ENCODE measurements around the gene YPEL3. TPM values are rescaled to one million over a fixed set of nuclear protein-coding genes. Genes with fewer than 3 reads are reported as not detected.
A peak's percentile ranks its signal among the peaks of the same experiment; 100 is the strongest.
"Not testable (repeated sequence)": the region's sequence is repeated elsewhere in the genome, so short reads cannot be mapped to it uniquely, and the experiment has no call there.

Gene YPEL3
- total RNA-seq, 1 donor from 2014 or later, result 12.9 TPM

GRCh38 chr16:30117768-30118167 is 21.8 kb upstream of the YPEL3 start:
- no peak for DNase-seq (ENCODE audit: low read depth)

- DNase-seq (ENCODE audit: low read depth), result no peak
Measured at GRCh38 chr16:30116291-30117207, 20.5 kb upstream of the YPEL3 start.

- no peak for DNase-seq (ENCODE audit: low read depth)
Measured at GRCh38 chr16:30115238-30115637, 19.2 kb upstream of the YPEL3 start.

GRCh38 chr16:30114833-30115232 is 18.8 kb upstream of the YPEL3 start:
- not testable (repeated sequence) for DNase-seq (ENCODE audit: low read depth)

- no peak for DNase-seq (ENCODE audit: low read depth)
Measured at GRCh38 chr16:30114411-30114810, 18.4 kb upstream of the YPEL3 start.

GRCh38 chr16:30113711-30114333 is 17.8 kb upstream of the YPEL3 start:
- no peak for DNase-seq (ENCODE audit: low read depth)

GRCh38 chr16:30113031-30113710 is 17.2 kb upstream of the YPEL3 start, which contains the start of gene GDPD3:
Gene GDPD3, minus strand, starts transcription at chr16:30113537. Its CDS starts 59 bp downstream, at chr16:30113478.
- DNase-seq (ENCODE audit: low read depth), result peak; percentile 24

GRCh38 chr16:30112197-30113030 is 16.4 kb upstream of the YPEL3 start:
- peak; percentile 23 for DNase-seq (ENCODE audit: low read depth)

GRCh38 chr16:30110661-30111060 is 14.6 kb upstream of the YPEL3 start:
- DNase-seq (ENCODE audit: low read depth), result no peak

- DNase-seq (ENCODE audit: low read depth), result no peak
Measured at GRCh38 chr16:30108059-30108850, 12.2 kb upstream of the YPEL3 start.

GRCh38 chr16:30104492-30104891 is 8.5 kb upstream of the YPEL3 start:
- no peak for DNase-seq (ENCODE audit: low read depth)

GRCh38 chr16:30104090-30104489 is 8.1 kb upstream of the YPEL3 start:
- DNase-seq (ENCODE audit: low read depth), result no peak

GRCh38 chr16:30096862-30097563 is 1.0 kb upstream of the YPEL3 start:
- DNase-seq (ENCODE audit: low read depth), result no peak

- DNase-seq (ENCODE audit: low read depth), result no peak
Measured at GRCh38 chr16:30095166-30096078, 591 bp downstream of the YPEL3 start.

GRCh38 chr16:30094541-30095165 is 1.4 kb downstream of the YPEL3 start:
- DNase-seq (ENCODE audit: low read depth), result no peak

- peak; percentile 55 for DNase-seq (ENCODE audit: low read depth)
Measured at GRCh38 chr16:30092373-30093010, 3.5 kb downstream of the YPEL3 start.

GRCh38 chr16:30091474-30092372 is 4.3 kb downstream of the YPEL3 start, which contains the start of gene TBX6:
Gene TBX6, minus strand, starts transcription at chr16:30091924. Its CDS starts 731 bp downstream, at chr16:30091193.
- DNase-seq (ENCODE audit: low read depth), result peak; percentile 53

Data from renal cortical epithelial cell (primary cell).